GM15510 (cell line): Measurements from ENCODE around the gene SUZ12.

Source experiments
- POLR2A ChIP-seq: IDR thresholded peaks from 3 replicates; pipeline ENCODE4 v1.6.1; 2011; ENCODE audit warnings: borderline replicate concordance; ENCODE audit not compliant: insufficient read length; ENCODE audit errors: extremely low read depth

SUZ12 gene

GRCh38 chr17:31935512-31935911 lies 1.3 kb upstream of the SUZ12 start:
- no peak for TF ChIP-seq POLR2A

- TF ChIP-seq POLR2A, result no peak
Observed at GRCh38 chr17:31967648-31968047, 30.8 kb downstream of the SUZ12 start.

- TF ChIP-seq POLR2A, result no peak
Observed at GRCh38 chr17:31997005-31997404, 60.2 kb downstream of the SUZ12 start.

- peak; percentile 23 for TF ChIP-seq POLR2A
Observed at GRCh38 chr17:32006957-32007462, 70.2 kb downstream of the SUZ12 start, which contains the start of gene LRRC37B. LRRC37B (plus strand) TSS chr17:32007383; CDS start chr17:32021393, 14,010 bp downstream.

GRCh38 chr17:32007463-32008298 lies 70.9 kb downstream of the SUZ12 start:
- no peak for TF ChIP-seq POLR2A

GRCh38 chr17:32009262-32009542 lies 72.4 kb downstream of the SUZ12 start:
- TF ChIP-seq POLR2A, result no peak

- no peak for TF ChIP-seq POLR2A
Observed at GRCh38 chr17:32010114-32010513, 73.3 kb downstream of the SUZ12 start.

GRCh38 chr17:32015245-32016013 lies 78.6 kb downstream of the SUZ12 start:
- no peak for TF ChIP-seq POLR2A

GRCh38 chr17:32016231-32016630 lies 79.4 kb downstream of the SUZ12 start:
- TF ChIP-seq POLR2A, result no peak

GRCh38 chr17:32019228-32019627 lies 82.4 kb downstream of the SUZ12 start:
- no peak for TF ChIP-seq POLR2A

GRCh38 chr17:32020943-32021614 lies 84.3 kb downstream of the SUZ12 start:
- no peak for TF ChIP-seq POLR2A

GRCh38 chr17:32021615-32021955 lies 84.8 kb downstream of the SUZ12 start:
- TF ChIP-seq POLR2A, result no peak

GRCh38 chr17:32033223-32033622 lies 96.4 kb downstream of the SUZ12 start:
- TF ChIP-seq POLR2A, result no peak
